GM18520 (cell line): ENCODE data around the gene ADGRB3.
"Not testable (repeated sequence)": the region's sequence is repeated elsewhere in the genome, so short reads cannot be mapped to it uniquely, and the experiment has no call there.

Source experiments
- ATAC-seq: cut with Tn5 transposase; IDR thresholded peaks from one replicate; pipeline ENCODE4 v1.9.1; 2021; ENCODE audit not compliant: unreplicated experiment

ADGRB3 gene

DNA sequence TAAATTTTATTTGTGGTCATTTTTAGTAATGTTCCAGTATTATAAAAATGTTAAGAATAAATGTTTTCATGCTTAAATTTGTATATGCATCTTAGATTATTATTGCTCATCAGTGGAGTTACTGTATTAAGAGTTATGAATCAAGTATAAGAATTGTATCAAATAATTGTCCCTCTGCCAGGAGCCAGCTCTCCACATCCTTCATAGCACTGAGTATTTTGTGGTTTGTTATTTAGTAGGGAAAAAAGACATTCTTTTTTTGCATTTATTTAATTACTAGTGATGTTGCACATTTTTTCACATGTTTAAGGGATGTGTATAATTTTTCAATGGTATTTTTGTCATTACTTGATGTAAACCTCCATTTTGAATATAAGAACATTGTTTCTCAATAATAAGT, 102.0 kb downstream of the ADGRB3 start:
- ATAC-seq: no peak

DNA sequence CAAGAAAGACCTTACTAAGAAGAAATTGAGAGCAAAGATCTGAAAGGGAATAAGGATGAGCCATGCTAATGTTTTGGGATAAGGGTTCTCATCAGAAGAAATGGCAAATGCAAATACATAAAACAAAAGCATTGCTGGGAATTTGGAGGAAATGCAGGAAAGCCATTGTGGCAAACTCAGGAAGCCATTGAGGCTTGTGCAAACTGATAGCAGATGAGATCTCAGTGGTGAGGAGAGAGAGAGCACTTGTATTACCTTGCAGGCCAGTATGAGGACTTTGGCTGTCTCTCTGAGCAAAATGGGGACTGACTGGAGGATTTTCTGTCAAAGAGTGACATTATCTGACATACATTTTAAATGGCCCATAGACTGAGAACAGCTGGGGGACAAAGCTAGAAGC, 103.0 kb downstream of the ADGRB3 start:
- ATAC-seq: no peak

DNA sequence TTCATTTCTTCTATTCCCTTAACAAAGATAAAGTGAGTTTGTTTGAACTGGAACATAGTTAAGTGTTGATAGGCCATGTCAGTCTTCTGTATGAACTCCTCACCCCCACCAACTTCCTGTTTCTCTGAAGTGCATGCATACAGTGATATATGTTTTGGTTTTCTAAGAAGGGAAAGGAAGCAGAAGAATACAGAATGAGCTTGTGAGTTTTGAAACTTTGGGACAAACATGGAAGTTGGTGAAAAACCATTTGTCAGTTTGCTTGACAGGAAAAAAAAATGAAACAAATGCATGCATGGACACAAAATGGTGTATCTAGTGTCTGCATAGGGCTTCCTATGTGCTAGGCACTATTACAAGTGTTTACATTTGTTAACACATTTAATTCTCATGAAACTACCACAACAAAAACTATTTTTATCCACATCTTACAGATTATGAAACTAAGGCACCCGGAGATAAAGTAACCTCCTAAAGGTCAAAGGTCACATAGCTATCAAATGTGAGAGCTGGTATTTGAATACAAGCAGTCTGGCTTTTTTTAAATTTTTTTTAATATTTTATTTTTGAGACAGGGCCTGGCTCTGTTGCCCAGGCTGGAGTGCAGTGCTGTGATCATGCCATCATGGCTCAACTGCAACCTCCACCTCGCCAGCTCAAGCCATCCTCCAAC, 105.9 kb downstream of the ADGRB3 start:
- ATAC-seq: peak; percentile 60

DNA sequence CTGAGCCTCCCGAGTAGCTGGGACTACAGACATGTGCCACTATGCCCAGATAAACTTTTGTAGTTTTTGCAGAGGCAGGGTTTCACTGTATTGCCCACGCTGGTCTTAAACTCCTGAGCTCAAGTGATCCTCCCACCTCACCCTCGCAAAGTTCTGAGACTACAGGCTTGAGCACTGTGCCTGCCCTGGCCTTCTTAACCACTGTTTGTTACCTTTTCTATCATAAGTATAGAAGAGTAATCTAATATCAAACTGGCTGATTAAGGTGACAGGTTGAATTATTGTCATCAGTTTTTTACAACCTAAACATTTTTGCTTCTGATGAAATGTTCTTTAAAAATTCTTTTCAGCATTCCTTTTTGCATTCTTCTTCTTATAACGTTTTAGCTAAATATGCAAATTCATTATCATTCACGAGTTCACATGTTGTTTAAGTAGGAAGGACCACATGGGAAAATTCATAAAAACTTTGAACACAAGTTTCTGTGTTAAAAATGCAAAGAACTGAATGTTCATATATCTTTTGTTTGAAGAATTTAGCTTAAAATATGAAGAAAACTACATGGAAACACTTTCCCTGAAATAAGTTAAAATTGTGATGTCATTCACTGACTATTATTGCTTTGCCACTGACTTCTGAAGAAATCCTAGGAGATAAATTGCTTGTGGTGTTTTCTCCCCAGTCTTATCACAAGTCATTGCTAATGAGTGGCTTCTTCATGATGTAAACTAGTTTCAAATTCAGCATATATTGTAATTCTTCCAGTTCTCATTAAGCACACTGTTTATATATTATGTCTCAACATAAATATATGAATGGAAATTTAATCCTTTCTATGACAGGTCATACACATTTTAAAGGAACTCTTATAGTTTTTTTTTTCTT, 106.7 kb downstream of the ADGRB3 start:
- ATAC-seq: no peak

DNA sequence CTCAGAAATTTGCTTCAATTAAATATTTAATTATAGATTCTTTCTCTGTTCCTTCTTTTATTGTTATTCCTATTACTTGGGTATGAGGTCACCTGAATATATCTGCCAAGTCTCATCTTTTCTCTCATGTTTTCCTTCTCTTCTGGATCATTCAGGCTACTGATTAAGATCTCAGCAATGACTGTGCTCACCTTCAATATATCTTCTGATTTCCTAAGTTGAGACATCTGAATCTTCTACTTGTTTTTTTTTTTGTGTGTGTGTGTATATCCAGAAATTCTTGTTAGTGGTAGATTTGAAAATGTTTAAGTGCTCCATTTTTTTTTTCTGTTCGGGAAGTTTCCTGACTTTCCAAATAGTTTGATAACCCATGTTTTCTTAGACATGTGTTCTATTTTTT, 108.0 kb downstream of the ADGRB3 start:
- no peak for ATAC-seq

DNA sequence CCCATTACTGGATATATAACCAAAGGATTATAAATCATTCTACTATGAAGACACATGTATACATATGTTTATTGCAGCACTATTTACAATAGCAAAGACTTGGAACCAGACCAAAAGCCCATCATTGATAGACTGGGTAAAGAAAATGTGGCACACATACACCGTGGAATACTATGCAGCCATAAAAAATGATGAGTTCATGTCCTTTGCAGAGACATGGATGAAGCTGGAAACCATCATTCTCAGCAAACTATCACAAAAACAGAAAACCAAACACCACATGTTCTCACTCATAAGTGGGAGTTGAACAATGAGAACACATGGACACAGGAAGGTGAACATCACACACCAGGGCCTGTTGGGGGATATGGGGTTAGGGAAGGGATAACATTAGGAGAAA, 109.3 kb downstream of the ADGRB3 start:
- not testable (repeated sequence) for ATAC-seq

DNA sequence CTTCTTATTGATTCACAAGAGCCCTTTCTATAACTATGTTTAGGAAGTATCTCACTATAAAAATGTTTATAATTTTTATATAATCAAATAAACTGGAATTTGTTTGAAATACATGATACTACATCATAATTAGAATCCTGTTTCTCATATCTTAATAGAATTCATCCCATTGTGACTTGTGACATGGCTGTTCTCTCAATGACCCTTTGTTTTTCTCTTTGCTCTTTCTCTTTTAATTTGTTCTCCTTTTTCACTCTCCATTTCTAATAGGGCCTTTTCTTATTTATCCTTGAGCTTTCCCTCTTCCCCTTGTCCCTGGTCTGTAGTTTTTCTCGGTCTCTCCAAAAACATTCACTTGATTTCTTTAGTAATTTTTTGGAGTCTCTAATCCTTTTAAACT, 111.3 kb downstream of the ADGRB3 start:
- no peak for ATAC-seq

DNA sequence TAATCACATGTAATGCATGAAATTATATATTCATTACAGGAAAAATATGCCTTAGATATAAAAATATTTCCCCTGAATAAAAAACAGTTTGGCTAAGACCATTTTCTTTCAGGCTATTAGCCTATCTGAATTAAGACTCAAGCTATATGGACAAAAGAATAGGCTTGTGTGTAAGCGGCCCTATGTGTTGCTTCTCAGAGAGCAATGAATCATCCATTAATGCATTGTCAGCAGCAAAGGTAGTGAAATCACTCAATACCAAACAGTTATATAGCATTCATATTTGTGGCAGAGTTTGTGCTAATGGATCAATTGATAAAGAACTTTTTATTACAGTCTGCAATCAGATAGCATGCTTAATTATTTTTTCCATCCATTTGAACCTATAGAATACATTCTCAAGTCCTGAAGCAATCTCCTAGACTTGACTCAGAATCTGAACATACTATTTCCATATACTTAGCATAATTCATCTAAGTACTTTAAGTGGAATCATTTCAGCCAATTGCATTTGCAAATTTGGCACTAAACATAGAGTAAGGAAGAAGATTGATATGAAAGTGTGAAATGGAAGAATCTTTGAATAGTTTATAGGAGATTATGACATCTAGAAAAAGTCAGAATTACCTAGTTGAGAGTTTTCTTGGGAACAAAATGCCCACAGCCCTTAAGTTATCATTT, 112.2 kb downstream of the ADGRB3 start:
- no peak for ATAC-seq

DNA sequence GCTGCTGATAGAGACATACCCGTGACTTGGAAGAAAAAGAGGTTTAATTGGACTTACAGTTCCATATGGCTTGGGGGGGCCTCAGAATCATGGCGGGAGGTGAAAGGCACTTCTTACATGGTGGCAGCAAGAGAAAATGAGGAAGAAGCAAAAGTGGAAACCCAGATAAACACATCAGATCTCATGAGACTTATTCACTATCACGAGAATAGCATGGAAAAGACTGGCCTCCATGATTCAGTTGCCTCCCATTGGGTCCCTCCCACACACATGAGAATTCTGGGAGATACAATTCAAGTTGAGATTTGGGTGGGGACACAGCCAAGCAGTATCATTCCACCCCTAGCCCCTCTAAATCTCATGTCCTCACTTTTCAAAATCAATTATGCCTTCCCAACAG, 112.8 kb downstream of the ADGRB3 start:
- ATAC-seq: not testable (repeated sequence)

DNA sequence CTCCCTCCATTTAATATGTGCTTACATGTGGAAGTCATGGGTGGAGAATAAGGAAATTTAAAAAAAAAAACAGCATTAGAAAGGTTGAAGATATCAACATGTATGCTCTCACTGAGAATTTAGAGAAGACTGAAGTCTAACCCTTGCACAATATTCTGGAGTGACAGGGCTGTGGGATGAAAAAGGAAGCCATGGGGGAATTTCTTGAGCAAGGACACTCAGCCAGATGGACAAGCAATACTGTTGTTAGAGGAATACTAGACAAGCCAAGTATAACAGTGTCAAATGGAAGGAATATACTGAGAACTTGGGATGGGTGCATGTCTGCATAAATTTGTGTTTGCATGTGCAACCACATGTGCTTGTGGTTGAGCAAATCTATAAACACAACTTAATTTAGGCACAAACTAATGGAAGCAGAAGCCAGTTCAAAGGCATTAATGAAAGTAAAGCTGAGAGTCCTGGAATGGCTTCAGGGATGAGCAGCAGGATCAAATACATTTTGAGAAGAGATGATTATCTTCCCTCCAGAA, 119.7 kb downstream of the ADGRB3 start:
- no peak for ATAC-seq

DNA sequence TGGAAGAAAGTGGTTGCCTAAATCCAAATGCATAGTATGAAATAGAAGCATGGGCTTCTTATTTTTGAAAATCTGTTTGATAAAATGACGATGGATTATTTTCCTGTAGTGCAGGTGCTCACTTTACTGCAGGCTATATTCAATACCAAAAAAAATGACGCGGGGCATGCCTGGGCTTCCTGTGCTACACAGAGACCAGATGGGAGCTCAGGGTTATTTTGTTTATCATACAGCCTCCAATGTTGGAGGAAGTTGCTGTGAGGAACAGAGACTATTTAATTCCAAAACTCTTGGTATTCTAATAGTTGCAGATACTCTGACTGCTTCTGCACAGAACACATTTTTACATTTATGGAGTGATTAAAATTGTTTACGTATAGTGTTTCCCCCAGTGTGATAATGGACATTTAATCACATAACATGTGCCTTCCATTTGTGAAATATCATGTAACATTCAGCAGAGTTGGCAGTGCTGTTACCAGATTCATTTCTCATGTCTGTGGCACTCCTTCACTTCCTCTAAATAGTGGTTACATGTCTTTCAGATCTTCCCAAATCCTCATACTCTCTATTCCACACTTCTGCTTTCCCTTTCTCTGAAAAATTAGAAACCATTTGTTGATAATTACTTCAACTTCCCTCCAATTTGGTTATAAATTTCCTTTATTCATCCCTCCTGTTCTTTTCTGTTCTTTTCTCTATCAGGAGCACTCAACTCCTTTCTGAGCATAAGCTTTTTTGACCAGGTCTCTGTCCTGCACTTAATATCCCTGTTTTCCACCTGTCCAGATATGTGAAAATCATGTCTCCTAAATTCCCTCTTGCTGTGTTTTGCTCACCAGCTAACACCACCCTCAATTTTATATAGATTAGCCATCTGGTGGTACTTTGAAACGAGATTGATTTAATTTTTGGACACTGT, 121.6 kb downstream of the ADGRB3 start:
- no peak for ATAC-seq

DNA sequence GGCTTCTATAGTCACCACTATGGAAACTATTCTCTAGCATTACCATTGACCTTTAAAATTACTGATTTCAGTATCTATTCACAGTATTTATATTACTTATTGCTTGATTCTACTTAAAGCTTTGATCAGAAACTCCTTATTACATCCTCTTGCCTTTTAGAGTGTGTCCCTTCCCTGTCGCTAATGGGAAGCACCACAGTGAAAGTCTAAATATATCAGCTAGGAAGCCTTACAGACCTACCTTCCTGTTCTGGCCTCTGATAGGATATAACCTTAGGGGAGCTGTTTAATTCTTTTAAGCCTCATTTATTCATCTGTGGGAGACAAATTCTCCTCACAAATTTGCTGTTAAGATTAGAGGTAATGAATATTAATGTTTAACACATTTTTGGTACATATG, 122.7 kb downstream of the ADGRB3 start:
- ATAC-seq: no peak

DNA sequence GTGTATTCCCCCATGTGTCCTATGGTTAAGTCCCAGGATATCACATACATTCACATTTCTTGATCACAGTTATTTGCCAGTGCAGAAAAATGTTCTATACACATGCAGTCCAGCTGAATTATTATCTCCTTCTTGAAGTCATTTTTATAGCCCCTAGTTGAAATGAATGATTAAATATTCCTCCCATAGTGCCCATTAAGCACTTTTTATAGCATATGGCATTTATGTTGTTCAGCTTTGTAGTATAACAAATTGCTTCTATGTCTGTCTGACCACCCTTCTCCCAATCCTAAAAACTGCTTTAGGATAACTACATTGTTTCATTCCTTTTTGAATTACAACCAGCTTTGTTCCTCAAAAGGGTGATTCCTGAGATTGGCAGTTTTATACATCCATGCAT, 123.5 kb downstream of the ADGRB3 start:
- ATAC-seq: no peak

DNA sequence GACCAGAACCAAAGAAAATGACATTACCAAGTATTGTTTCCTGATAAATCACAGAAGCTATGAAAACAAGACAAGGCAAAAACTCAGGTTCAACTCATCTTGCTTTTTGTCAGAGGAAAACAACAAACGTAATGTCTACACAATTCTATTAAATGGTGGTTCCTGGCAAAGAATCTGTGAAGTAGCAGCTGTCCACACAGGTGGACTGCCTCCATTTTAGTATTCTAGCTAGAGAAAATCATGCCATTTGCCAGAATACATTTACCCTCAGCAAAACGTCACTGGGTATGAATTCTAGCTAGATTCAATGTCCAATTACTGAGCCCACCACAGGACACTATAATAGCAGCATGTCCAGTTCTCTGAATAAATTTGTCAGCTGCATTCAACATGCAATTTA, 125.4 kb downstream of the ADGRB3 start:
- no peak for ATAC-seq

DNA sequence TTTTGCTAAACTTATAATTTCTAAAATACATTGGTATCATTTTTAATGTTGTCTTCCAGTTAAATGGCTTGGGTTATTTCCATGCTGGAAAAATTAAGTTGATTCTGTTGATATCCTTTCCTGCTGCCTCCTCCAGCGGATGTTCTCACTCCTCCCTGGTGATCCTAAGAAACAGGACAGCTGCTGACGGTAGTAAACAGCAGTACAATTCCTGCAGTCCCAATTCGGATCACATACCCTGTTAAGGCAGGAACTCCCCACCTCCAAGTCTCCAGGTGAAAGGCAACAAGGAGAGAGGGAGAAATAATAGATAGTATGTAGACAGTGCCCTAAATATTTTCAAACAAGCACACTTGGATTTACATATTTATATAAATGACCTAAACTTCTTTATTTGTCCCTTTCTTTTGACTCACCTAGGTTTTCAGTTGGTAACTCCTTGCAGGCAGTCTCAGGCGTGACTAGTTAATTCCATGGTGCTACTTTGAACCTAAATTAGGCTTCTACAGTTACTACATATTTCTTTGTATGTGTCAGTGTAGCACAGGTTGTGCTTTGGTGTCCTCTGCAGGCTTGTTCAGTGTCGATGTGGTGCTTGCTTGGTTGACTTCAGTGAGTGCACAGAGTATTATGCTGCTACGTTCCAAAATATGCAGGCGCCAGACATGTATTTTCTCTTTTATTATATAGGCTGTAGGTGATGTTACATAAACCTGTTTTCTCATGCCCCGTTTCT, 126.0 kb downstream of the ADGRB3 start:
- ATAC-seq: no peak

DNA sequence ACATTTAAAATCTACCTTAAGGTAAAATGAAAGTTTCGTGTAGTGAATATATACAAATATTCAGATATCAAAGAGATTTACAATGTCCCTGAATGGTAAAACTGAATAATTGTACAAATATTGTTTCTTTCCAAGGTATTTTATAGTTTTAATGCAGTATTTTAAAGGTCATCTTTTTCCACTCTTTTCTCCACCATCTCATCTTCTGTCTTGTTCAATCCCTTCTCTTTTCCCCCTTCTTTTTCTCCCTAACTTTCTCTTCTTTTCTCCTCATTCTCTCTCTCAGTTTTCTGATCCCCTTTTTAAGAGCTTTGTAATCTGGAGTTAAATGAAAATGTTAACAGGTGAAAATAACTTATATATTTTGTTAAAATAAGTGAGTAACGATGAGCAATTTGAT, 126.9 kb downstream of the ADGRB3 start:
- ATAC-seq: no peak

DNA sequence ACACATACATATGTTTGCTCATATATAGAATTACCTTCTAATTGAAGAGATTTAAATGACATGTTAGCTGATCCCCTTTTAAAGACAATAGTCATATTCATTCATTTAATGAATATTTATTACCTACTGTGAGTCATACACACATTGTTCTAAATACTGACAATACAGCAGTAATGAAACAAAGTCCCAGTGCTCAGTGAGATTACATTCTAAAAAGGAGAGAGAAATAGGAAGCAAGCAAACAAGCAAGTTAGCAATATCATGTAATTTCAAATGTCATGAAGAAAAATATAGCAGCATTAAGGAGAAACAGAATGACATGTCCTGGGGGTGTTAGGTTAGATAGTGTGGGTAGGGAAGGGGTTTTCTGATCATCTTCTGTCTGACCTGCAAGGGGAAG, 136.3 kb downstream of the ADGRB3 start:
- no peak for ATAC-seq

DNA sequence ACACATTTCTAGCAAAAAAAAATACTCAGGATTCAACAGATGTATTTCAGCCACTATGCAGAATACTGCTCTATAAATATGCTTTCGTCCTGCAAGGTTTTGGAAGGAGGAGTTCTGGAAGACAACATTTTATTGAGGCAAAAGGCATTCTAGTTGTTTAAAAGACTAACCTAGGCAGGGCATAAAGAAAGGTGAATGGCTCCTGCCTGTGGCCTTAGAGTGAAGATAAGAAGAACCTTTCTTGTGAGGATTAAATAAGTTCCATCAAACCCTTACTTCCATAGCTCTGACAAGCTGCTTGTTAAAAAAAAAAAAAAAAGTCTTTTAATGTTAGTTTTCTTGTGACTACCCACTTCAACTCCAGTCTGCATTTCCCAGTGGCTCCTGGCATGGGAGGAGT, 139.8 kb downstream of the ADGRB3 start:
- ATAC-seq: no peak

DNA sequence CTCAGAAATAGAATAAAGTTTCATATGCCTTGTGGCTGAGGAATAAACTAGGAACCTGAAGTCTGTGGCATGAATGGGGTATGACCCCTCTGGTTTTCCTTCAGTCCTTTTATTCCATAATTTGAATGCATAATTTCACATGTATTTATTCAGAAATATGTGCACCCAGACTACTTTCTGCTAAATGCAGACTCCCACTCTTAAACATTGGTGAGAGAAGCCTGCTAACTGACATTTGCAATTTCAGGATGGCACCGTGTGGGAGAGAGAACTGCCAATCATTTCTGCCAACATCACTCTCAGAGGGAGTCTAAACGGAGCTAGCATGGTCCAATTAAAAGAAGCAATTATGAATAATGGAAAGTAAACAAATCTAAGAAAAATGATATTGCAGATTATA, 141.3 kb downstream of the ADGRB3 start:
- no peak for ATAC-seq

DNA sequence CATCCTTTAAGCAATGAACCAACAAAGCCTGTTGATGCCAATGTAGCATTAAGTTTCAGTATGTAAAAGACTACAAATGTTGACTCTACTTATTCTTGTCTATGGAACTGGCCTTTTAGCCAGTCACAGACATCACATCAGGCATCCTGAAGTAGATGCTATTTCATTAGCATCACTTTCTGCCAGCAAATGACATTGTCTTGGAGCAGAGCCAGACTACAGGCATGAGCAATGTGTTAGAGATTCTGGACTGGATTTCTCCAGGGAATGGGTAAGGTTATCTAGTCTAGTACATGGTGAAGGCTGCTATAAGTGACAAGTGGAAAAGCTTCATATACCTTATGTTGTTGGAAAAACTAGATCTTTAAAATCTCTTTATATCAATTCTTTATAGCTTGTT, 142.9 kb downstream of the ADGRB3 start:
- no peak for ATAC-seq
